OCI-LY3 (cell line): Measurements from ENCODE around the gene AP4M1.
"Not testable (repeated sequence)": the region's sequence is repeated elsewhere in the genome, so short reads cannot be mapped to it uniquely, and the experiment has no call there.

Experiments
- H2AFZ ChIP-seq: fragments of 200-600, 300-600 bp; shearing (Covaris generic); 2 replicates; pipeline ENCODE4 v1.6.0; 2014; ENCODE audit warnings: antibody characterized with exemption, low read depth, low read length
- H3K27ac ChIP-seq: fragments of 200-600, 300-600 bp; sonication (generic); 2 replicates; pipeline ENCODE4 v1.5.1; 2014; ENCODE audit warnings: mild to moderate bottlenecking, low read length, moderate library complexity, mixed read lengths
- H3K27me3 ChIP-seq: fragments of 200-600, 300-600 bp; sonication (generic); 2 replicates; pipeline ENCODE4 v1.6.1; 2014; ENCODE audit warnings: low read depth, low read length, mixed read lengths
- H3K36me3 ChIP-seq: fragments of 200-600, 300-600 bp; sonication (generic); replicated peaks from 2 replicates; pipeline ENCODE3; 2014; ENCODE audit warnings: low read depth, low read length, mixed read lengths
- H3K4me1 ChIP-seq: fragments of 300-600, 200-600 bp; sonication (generic); 2 replicates; pipeline ENCODE4 v1.6.1; 2014; ENCODE audit warnings: low read length, mixed read lengths
- H3K4me2 ChIP-seq: fragments of 200-600, 300-600 bp; sonication (generic); 2 replicates; pipeline ENCODE4 v1.6.1; 2014; ENCODE audit warnings: low read length, mixed read lengths
- H3K4me3 ChIP-seq: fragments of 300-600, 200-600 bp; sonication (generic); 2 replicates; pipeline ENCODE4 v1.5.1; 2014; ENCODE audit warnings: antibody characterized with exemption, mild to moderate bottlenecking, low read length, moderate library complexity
- H3K79me2 ChIP-seq: fragments of 300-600, 200-600 bp; shearing (Covaris generic); 2 replicates; pipeline ENCODE4 v1.6.1; 2014; ENCODE audit warnings: mild to moderate bottlenecking, low read length, mixed read lengths
- H3K9ac ChIP-seq: fragments of 300-600, 200-600 bp; shearing (Covaris generic); 2 replicates; pipeline ENCODE4 v1.6.0; 2014; ENCODE audit warnings: mild to moderate bottlenecking, low read length, moderate library complexity
- H3K9me3 ChIP-seq: fragments of 200-600, 300-600 bp; shearing (Covaris generic); 2 replicates; pipeline ENCODE4 v1.6.1; 2014; ENCODE audit warnings: low read length, mixed read lengths; ENCODE audit not compliant: insufficient read depth
- H4K20me1 ChIP-seq: fragments of 200-600, 300-600 bp; sonication (generic); 2 replicates; pipeline ENCODE4 v1.6.1; 2016; ENCODE audit warnings: low read length, mixed read lengths; ENCODE audit not compliant: insufficient read depth
- EZH2phosphoT487 ChIP-seq: fragments of 200-600 bp; shearing (Covaris generic); IDR thresholded peaks from 2 replicates; pipeline ENCODE4 v1.6.1; 2018; ENCODE audit warnings: antibody characterized with exemption, mixed run types, low read depth
- TF ChIP-seq, protein P1 (sequence below): fragments of 200-600, 300-600 bp; sonication (generic); IDR thresholded peaks from 2 replicates; pipeline ENCODE4 v1.5.1; 2014; ENCODE audit warnings: antibody characterized with exemption, low read length, low read depth

The AP4M1 gene

DNA sequence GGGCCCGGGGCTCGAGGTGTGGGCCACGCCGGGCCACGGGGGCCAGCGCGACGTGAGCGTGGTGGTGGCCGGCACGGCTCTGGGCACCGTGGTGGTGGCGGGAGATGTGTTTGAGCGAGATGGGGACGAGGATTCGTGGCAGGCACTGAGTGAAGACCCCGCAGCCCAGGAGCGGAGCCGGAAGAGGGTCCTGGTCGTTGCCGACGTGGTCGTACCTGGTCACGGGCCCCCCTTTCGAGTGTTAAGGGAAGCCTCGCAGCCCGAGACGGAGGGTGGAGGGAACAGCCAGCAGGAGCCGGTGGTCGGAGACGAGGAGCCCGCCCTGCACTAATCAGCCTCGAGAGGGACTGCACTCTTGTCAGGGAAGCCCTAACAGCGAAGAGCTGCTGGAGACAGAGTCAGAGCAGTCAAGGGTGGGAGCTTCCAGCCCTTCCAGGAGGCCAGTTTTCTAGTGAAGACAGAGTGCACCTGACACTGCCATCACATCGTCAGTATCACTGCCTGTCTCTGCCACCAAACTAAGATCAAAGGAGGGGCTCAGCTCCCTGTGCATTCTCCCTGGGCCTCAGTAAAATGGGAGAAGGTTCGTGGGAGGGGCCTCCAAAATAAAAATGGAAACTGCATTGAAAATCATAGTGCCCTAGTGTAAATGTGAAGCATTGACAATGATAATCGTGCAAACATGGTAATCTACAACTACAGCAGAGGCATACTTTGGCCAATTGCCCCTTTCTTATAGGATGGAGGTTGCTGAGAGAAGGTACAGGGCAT lies 26.6 kb downstream of the AP4M1 start:
- Histone ChIP-seq H3K36me3 (peaks cover 7% of the 10 kb centered on the region), H2AFZ (peak overlapping the region; percentile 81)

DNA sequence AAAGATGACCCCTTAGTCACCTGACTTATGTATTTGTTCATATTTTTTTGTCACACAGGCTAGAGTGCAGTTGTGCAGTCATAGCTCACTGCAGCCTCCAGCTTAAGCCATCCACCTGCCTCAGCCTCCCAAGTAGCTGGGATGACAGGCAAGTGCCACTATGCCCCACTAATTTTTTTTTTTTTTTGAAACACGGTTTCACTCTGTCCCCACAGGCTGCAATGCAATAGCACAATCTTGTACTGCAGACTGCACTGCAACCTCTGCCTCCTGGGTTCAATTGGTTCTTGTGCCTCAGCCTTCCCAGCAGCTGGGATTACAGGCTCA lies 27.2 kb downstream of the AP4M1 start:
- Histone ChIP-seq H2AFZ (no peak overlapping the region), H3K9ac (peak overlapping the region; percentile 96; the same call in 1 of the 2 replicates), H3K4me1 (peaks cover 19% of the 10 kb centered on the region), H4K20me1 (no peaks in the 10 kb centered on the region), H3K9me3 (no peaks in the 10 kb centered on the region), H3K36me3 (peaks cover 7% of the 10 kb centered on the region), H3K27me3 (no peaks in the 10 kb centered on the region), H3K4me3 (peak overlapping the region; percentile 97), H3K4me2 (peak overlapping the region; percentile 90), H3K27ac (no peak overlapping the region), H3K79me2 (peaks cover 17% of the 10 kb centered on the region)
- TF ChIP-seq EZH2phosphoT487, result no peak
- TF ChIP-seq, protein P1, sequence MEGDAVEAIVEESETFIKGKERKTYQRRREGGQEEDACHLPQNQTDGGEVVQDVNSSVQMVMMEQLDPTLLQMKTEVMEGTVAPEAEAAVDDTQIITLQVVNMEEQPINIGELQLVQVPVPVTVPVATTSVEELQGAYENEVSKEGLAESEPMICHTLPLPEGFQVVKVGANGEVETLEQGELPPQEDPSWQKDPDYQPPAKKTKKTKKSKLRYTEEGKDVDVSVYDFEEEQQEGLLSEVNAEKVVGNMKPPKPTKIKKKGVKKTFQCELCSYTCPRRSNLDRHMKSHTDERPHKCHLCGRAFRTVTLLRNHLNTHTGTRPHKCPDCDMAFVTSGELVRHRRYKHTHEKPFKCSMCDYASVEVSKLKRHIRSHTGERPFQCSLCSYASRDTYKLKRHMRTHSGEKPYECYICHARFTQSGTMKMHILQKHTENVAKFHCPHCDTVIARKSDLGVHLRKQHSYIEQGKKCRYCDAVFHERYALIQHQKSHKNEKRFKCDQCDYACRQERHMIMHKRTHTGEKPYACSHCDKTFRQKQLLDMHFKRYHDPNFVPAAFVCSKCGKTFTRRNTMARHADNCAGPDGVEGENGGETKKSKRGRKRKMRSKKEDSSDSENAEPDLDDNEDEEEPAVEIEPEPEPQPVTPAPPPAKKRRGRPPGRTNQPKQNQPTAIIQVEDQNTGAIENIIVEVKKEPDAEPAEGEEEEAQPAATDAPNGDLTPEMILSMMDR, result no peak

More for the DNA sequence above, 26.6 kb downstream of the AP4M1 start:
- H3K4me2 ChIP-seq, result peak overlapping the region; percentile 90
- H3K79me2 ChIP-seq, result peaks cover 17% of the 10 kb centered on the region
- peak overlapping the region; percentile 94 for H3K27ac ChIP-seq
- peaks cover 19% of the 10 kb centered on the region for H3K4me1 ChIP-seq
- H4K20me1 ChIP-seq, result no peaks in the 10 kb centered on the region
- H3K27me3 ChIP-seq, result no peaks in the 10 kb centered on the region
- TF ChIP-seq, protein P1, result no peak
- no peak for TF ChIP-seq EZH2phosphoT487
- H3K9me3 ChIP-seq, result no peaks in the 10 kb centered on the region
- H3K4me3 ChIP-seq, result peak overlapping the region; percentile 97
- H3K9ac ChIP-seq, result peak overlapping the region; percentile 96

DNA sequence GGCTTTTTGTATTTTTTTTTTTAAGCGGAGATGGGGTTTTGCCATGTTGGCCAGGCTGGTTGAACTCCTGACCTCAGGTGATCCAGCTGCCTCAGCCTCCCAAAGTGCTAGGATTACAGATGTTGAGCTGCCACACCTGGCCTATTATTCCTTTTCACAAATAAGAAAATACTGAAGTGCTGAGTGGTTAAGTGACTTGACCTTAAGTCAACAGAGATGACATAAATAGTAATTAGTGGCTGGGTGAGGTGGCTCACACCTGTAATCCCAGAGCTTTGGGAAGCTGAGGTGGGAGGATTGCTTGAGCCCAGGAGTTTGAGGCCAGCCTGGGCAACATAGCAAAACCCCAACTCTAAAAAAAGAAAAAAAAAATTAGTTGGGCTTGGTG lies 28.8 kb downstream of the AP4M1 start:
- not testable (repeated sequence) for H3K9me3 ChIP-seq, H3K27me3 ChIP-seq, H4K20me1 ChIP-seq, H3K27ac ChIP-seq, H3K4me2 ChIP-seq, H3K4me3 ChIP-seq, H3K9ac ChIP-seq, H3K36me3 ChIP-seq, H2AFZ ChIP-seq
- H3K79me2 ChIP-seq, result peaks cover 17% of the 10 kb centered on the region
- peaks cover 18% of the 10 kb centered on the region for H3K4me1 ChIP-seq

DNA sequence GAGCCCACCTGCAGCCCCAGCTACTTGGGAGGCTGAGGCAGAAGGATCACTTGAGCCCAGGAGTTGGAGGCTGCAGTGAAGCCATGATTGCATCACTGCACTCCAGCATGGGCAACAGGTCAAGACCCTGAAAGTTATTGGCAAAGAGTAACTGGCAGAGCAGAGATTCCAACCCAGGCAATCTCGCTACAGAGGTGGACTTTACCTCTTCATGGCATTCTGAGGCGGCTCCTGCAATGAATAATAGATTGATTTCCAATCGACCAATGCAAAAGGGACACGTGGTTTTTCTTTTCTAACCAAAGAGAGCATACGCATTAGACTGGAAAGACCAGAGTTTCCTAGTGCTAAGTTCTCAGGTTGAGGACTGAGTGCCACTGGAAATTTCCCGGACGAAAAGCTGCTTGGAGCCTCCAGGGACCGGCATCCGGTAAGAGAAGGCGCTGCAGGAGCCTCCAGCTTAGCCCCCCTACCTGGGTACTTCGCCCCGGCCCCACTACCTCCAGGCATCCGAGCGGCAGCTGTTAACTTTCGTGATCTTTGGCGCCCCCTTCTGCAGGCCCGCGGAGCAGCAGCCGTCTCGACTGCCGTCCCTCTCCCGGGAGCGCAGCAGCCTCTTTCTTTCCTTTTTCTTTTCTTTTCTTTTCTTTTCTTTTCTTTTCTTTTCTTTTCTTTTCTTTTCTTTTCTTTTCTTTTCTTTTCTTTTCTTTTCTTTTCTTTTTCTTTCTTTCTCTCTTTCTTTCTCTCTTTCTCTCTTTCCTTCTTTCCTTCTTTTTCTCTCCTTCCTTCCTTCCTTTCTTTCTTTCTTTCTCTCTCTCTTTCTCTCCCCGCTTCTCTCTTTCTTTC lies 29.4 kb downstream of the AP4M1 start:
- Histone ChIP-seq H3K79me2 (peaks cover 12% of the 10 kb centered on the region), H3K27ac (no peak overlapping the region), H3K36me3 (no peaks in the 10 kb centered on the region), H3K4me3 (peak overlapping the region; percentile 68), H3K9me3 (no peaks in the 10 kb centered on the region), H3K9ac (peak overlapping the region; percentile 43), H3K4me2 (peak overlapping the region; percentile 84), H3K4me1 (peaks cover 13% of the 10 kb centered on the region), H4K20me1 (no peaks in the 10 kb centered on the region), H2AFZ (peak overlapping the region; percentile 87; the same call in 1 of the 2 replicates), H3K27me3 (no peaks in the 10 kb centered on the region)
- TF ChIP-seq, protein P1, result peak; percentile 70
- no peak for TF ChIP-seq EZH2phosphoT487
